H9 (cell line): ENCODE results near the gene PIAS1. TPM values are rescaled to one million over a fixed set of nuclear protein-coding genes. Genes with fewer than 3 reads are reported as not detected.
A peak's percentile ranks its signal among the peaks of the same experiment; 100 is the strongest.

Source experiments
- DNase-seq: peaks from one replicate; pipeline ENCODE4 v3.0.0-alpha.2; 2017
- H2AFZ ChIP-seq: one replicate; pipeline ENCODE4 v1.6.1; 2013; ENCODE audit warnings: mild to moderate bottlenecking, low read length, control low read depth, moderate library complexity
- H2AK5ac ChIP-seq: 2 replicates; pipeline ENCODE4 v1.6.1; 2013; ENCODE audit warnings: low read length, control low read depth, mixed read lengths; ENCODE audit not compliant: insufficient read length
- H2BK120ac ChIP-seq: one replicate; pipeline ENCODE4 v1.6.1; 2013; ENCODE audit warnings: low read depth, mild to moderate bottlenecking, low read length, control low read depth, inconsistent platforms; ENCODE audit not compliant: poor library complexity, severe bottlenecking
- H2BK12ac ChIP-seq: 2 replicates; pipeline ENCODE4 v1.6.1; 2013; ENCODE audit warnings: low read length, control low read depth, mixed read lengths, low read depth; ENCODE audit not compliant: insufficient read length
- H2BK15ac ChIP-seq: 2 replicates; pipeline ENCODE4 v1.6.1; 2013; ENCODE audit warnings: low read depth, low read length, control low read depth
- H2BK20ac ChIP-seq: one replicate; pipeline ENCODE4 v1.6.1; 2013; ENCODE audit warnings: low read depth, mild to moderate bottlenecking, low read length, control low read depth, inconsistent platforms; ENCODE audit not compliant: poor library complexity, severe bottlenecking
- H2BK5ac ChIP-seq: 2 replicates; pipeline ENCODE4 v1.6.1; 2013; ENCODE audit warnings: low read length, control low read depth, mixed read lengths; ENCODE audit not compliant: insufficient read length
- H3K14ac ChIP-seq: 2 replicates; pipeline ENCODE4 v1.6.1; 2013; ENCODE audit warnings: low read length, control low read depth; ENCODE audit not compliant: insufficient read depth
- H3K18ac ChIP-seq: 2 replicates; pipeline ENCODE4 v1.6.1; 2013; ENCODE audit warnings: low read depth, mild to moderate bottlenecking, mixed read lengths, low read length, control low read depth; ENCODE audit not compliant: insufficient read length
- H3K23ac ChIP-seq: 2 replicates; pipeline ENCODE4 v1.6.1; 2013; ENCODE audit warnings: low read length, control low read depth, mixed read lengths, low read depth; ENCODE audit not compliant: insufficient read length
- H3K23me2 ChIP-seq: 2 replicates; pipeline ENCODE4 v1.6.1; 2013; ENCODE audit warnings: low read depth, mild to moderate bottlenecking, mixed read lengths, low read length, control low read depth; ENCODE audit not compliant: insufficient read length, poor library complexity, severe bottlenecking
- H3K27ac ChIP-seq: 2 replicates; pipeline ENCODE4 v1.5.1; 2013; ENCODE audit warnings: low read length, control low read depth, mixed read lengths, low read depth; ENCODE audit not compliant: insufficient read length
- H3K27me3 ChIP-seq: 2 replicates; pipeline ENCODE4 v1.6.1; 2013; ENCODE audit warnings: low read length, control low read depth, inconsistent platforms; ENCODE audit not compliant: insufficient read depth
- H3K4ac ChIP-seq: 2 replicates; pipeline ENCODE4 v1.6.1; 2013; ENCODE audit warnings: low read depth, mild to moderate bottlenecking, control low read depth, inconsistent platforms, low read length, moderate library complexity
- H3K4me1 ChIP-seq: 2 replicates; pipeline ENCODE4 v1.6.1; 2013; ENCODE audit warnings: low read length, control low read depth, inconsistent platforms; ENCODE audit not compliant: insufficient read depth
- H3K4me2 ChIP-seq: 2 replicates; pipeline ENCODE4 v1.6.1; 2013; ENCODE audit warnings: low read length, control low read depth, mixed read lengths; ENCODE audit not compliant: insufficient read length, insufficient read depth
- H3K56ac ChIP-seq: 2 replicates; pipeline ENCODE4 v1.6.1; 2013; ENCODE audit warnings: low read depth, mild to moderate bottlenecking, mixed read lengths, low read length, control low read depth; ENCODE audit not compliant: insufficient read length
- H3K79me1 ChIP-seq: 2 replicates; pipeline ENCODE4 v1.6.1; 2013; ENCODE audit warnings: low read depth, mild to moderate bottlenecking, moderate library complexity, low read length, control low read depth, inconsistent platforms; ENCODE audit not compliant: insufficient read depth, poor library complexity, severe bottlenecking
- H3K79me2 ChIP-seq: 2 replicates; pipeline ENCODE4 v1.6.1; 2013; ENCODE audit warnings: low read length, control low read depth, inconsistent platforms; ENCODE audit not compliant: insufficient read depth
- H3K9ac ChIP-seq: 2 replicates; pipeline ENCODE4 v1.6.1; 2013; ENCODE audit warnings: low read length, control low read depth, mixed read lengths; ENCODE audit not compliant: insufficient read length; ENCODE audit errors: extremely low read depth
- H3K9me3 ChIP-seq: one replicate; pipeline ENCODE4 v1.6.1; 2013; ENCODE audit warnings: low read depth, low read length, inconsistent platforms; ENCODE audit not compliant: control insufficient read depth
- H3T11ph ChIP-seq: one replicate; pipeline ENCODE4 v1.6.1; 2013; ENCODE audit warnings: mild to moderate bottlenecking, low read length, control low read depth, inconsistent platforms
- H4K20me1 ChIP-seq: one replicate; pipeline ENCODE4 v1.6.1; 2013; ENCODE audit not compliant: control insufficient read depth, insufficient read length, insufficient read depth
- H4K5ac ChIP-seq: 2 replicates; pipeline ENCODE4 v1.6.1; 2013; ENCODE audit warnings: low read depth, mild to moderate bottlenecking, mixed read lengths, low read length, control low read depth; ENCODE audit not compliant: insufficient read length
- H4K8ac ChIP-seq: replicated peaks from 2 replicates; pipeline ENCODE4 v1.6.1; 2013; ENCODE audit warnings: low read length, control low read depth, mixed read lengths, low read depth; ENCODE audit not compliant: insufficient read length
- H4K91ac ChIP-seq: 2 replicates; pipeline ENCODE4 v1.6.1; 2013; ENCODE audit warnings: low read depth, mild to moderate bottlenecking, moderate library complexity, mixed read lengths, low read length, control low read depth; ENCODE audit not compliant: insufficient read length
- H3K27ac Mint-ChIP-seq, 3 experiments: 2 replicates in 2 of 3; 3 replicates in 1 of 3; pipeline ENCODE4 v1.8.0; 2020 to 2021; ENCODE audit warnings: mixed read lengths in 3 of 3, mild to moderate bottlenecking in 1 of 3, moderate library complexity in 1 of 3
- H3K27me3 Mint-ChIP-seq: 2 replicates; pipeline ENCODE4 v1.8.0; 2021; ENCODE audit warnings: low read depth, mild to moderate bottlenecking, moderate library complexity, mixed read lengths
- H3K36me3 Mint-ChIP-seq, 3 experiments: 2 replicates in 2 of 3; 3 replicates in 1 of 3; pipeline ENCODE4 v1.8.0; 2020 to 2021; ENCODE audit warnings: low read depth in 3 of 3, mixed read lengths in 3 of 3; ENCODE audit not compliant: insufficient read depth in 1 of 3
- H3K4me1 Mint-ChIP-seq, 2 experiments: 2 replicates each; pipeline ENCODE4 v1.8.0; 2020; ENCODE audit warnings: mixed read lengths in 2 of 2
- H3K4me3 Mint-ChIP-seq, 2 experiments: 2 replicates in 1 of 2; 3 replicates in 1 of 2; pipeline ENCODE4 v1.8.0; 2020 to 2021; ENCODE audit warnings: mild to moderate bottlenecking in 2 of 2, mixed read lengths in 2 of 2, moderate library complexity in 1 of 2
- H3K9me3 Mint-ChIP-seq, 2 experiments: 2 replicates in 1 of 2; 3 replicates in 1 of 2; pipeline ENCODE4 v1.8.0; 2020; ENCODE audit warnings: mild to moderate bottlenecking in 2 of 2, mixed read lengths in 2 of 2, moderate library complexity in 1 of 2
- WGBS: extraction: QIAGEN DNeasy Blood & Tissue Kit; methylation state at CpG from one replicate; pipeline ENCODE4 v1.1.7; 2013; ENCODE audit warnings: missing lambda C conversion rate, low lambda C conversion rate, mixed read lengths; ENCODE audit not compliant: insufficient read length; ENCODE audit errors: extremely low coverage; 5-methylcytosine and 5-hydroxymethylcytosine counted together
- total RNA-seq: library from RNA; stranded (reverse); gene quantifications from 2 replicates; pipeline ENCODE4 v1.2.1, GENCODE V29; 2021
- TF ChIP-seq, protein P1 (sequence below): fragments of 200-600 bp; sonication (generic); conservative IDR thresholded peaks from 3 replicates; pipeline ENCODE4 v1.8.0; 2021; ENCODE audit warnings: antibody characterized with exemption, mild to moderate bottlenecking

PIAS1 gene
- total RNA-seq, 1 experiment from 2014 or later, result 31.1 TPM

DNA sequence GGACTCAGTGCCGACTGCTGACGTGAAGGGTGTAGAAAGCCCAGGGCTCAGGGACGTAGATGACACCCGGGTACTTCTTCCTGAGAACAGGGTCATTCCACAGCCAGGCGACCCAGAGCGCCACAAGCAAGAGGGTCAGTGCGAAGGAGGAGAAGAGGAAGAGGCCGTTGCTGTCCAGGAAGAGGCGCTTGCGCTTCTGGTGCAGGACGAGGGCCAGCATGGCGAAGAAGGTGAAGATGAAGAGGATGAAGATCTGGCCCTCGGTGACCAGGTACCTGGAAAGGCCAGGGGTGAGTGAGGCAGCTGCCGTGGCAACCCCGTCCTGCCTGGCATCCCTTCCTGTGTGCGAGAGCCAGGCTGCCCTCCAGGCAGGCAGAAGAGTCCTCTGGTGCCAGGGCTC is 154.0 kb downstream of the PIAS1 start:
- Histone ChIP-seq H3K4me1 (peaks cover 11% of the 10 kb centered on the region), H3K9ac (no peak overlapping the region), H3K18ac (no peak overlapping the region), H3K9me3 (no peaks in the 10 kb centered on the region), H3K27me3 (no peaks in the 10 kb centered on the region), H2BK120ac (no peak overlapping the region), H2BK5ac (no peak overlapping the region), H3T11ph (no peak overlapping the region), H2AFZ (no peak overlapping the region), H2BK12ac (no peak overlapping the region), H2AK5ac (no peak overlapping the region), H3K27ac (no peak overlapping the region), H4K91ac (no peak overlapping the region), H2BK15ac (no peak overlapping the region), H4K5ac (no peak overlapping the region), H4K20me1 (peaks cover 2% of the 10 kb centered on the region), H3K56ac (no peak overlapping the region), H3K4ac (no peak overlapping the region), H3K79me2 (no peaks in the 10 kb centered on the region), H3K14ac (no peak overlapping the region), H3K23ac (no peak overlapping the region), H3K23me2 (no peaks in the 10 kb centered on the region), H3K4me2 (no peak overlapping the region), H2BK20ac (no peak overlapping the region), H4K8ac (no peak overlapping the region), H3K79me1 (peaks cover 4% of the 10 kb centered on the region)
- Mint-ChIP-seq H3K27ac (peak overlapping the region in 1 of 3 experiments; percentile 70; a peak in 1 of 7 replicates), H3K4me3 (no peak overlapping the region; a peak in 1 of 5 replicates), H3K4me1 (peaks cover 23 to 43% of the 10 kb centered on the region in 2 experiments), H3K36me3 (peaks cover 6 to 12% (median 8%) of the 10 kb centered on the region in 3 experiments; a peak in 4 of 7 replicates), H3K9me3 (no peaks in the 10 kb centered on the region), H3K27me3 (no peaks in the 10 kb centered on the region; the same call in none of the 2 replicates)
- TF ChIP-seq, protein P1, sequence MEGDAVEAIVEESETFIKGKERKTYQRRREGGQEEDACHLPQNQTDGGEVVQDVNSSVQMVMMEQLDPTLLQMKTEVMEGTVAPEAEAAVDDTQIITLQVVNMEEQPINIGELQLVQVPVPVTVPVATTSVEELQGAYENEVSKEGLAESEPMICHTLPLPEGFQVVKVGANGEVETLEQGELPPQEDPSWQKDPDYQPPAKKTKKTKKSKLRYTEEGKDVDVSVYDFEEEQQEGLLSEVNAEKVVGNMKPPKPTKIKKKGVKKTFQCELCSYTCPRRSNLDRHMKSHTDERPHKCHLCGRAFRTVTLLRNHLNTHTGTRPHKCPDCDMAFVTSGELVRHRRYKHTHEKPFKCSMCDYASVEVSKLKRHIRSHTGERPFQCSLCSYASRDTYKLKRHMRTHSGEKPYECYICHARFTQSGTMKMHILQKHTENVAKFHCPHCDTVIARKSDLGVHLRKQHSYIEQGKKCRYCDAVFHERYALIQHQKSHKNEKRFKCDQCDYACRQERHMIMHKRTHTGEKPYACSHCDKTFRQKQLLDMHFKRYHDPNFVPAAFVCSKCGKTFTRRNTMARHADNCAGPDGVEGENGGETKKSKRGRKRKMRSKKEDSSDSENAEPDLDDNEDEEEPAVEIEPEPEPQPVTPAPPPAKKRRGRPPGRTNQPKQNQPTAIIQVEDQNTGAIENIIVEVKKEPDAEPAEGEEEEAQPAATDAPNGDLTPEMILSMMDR, result no peak
- WGBS, result no CpG with 5 or more reads among the region's 16 CpGs
- no peak for DNase-seq
